Epithelial cell of esophagus (primary cell): ENCODE data around the gene ZGPAT.

ENCODE experiments used
- DNase-seq: peaks from one replicate; pipeline ENCODE4 v3.0.0; 2010; ENCODE audit warnings: low read depth
- H3K4me3 ChIP-seq: 2 replicates; pipeline ENCODE4 v1.5.1; 2011; ENCODE audit warnings: mild to moderate bottlenecking, low read length, control low read depth
- CTCF ChIP-seq: IDR thresholded peaks from 2 replicates; pipeline ENCODE4 v1.5.1; 2011; ENCODE audit warnings: low read depth, mild to moderate bottlenecking, low read length, control low read depth, inconsistent platforms; ENCODE audit not compliant: insufficient read depth; ENCODE audit errors: missing control alignments

The ZGPAT gene

DNA sequence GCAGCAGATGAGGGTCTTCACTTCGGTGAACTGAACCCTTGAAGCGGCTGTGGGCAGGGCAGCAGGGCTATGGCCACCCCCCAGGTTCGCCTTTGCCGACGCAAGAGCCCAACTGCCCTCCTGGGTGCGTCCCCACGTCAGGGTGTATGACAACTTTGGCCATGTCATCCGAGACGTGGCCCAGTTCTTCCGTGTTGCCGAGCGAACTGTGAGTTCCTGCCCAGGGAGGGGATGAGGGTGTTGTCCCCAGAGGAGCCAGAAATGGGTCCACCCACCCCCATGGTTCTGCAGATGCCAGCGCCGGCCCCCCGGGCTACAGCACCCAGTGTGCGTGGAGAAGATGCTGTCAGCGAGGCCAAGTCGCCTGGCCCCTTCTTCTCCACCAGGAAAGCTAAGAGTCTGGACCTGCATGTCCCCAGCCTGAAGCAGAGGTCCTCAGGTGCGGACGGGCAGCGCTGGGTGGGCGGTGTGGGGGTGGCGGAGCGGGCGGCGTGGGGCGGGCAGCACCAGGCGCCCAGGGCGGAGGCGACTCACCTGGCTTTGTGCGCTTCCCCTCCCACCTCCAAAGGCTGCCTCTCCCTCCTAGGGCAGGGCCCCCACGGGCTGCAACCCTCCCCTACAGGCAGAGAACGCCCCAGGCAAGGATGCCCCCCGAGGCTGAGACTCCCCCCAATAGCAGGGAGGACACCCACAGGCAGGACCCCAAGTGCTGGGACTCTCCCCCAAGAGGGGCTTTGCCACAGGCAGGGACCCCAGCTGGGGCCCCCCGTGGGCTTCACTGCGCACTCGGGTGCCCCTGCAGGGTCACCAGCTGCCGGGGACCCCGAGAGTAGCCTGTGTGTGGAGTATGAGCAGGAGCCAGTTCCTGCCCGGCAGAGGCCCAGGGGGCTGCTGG lies 17.6 kb upstream of the ZGPAT start:
- DNase-seq, result no peak
- TF ChIP-seq CTCF, result no peak
- H3K4me3 ChIP-seq, result no peak overlapping the region

DNA sequence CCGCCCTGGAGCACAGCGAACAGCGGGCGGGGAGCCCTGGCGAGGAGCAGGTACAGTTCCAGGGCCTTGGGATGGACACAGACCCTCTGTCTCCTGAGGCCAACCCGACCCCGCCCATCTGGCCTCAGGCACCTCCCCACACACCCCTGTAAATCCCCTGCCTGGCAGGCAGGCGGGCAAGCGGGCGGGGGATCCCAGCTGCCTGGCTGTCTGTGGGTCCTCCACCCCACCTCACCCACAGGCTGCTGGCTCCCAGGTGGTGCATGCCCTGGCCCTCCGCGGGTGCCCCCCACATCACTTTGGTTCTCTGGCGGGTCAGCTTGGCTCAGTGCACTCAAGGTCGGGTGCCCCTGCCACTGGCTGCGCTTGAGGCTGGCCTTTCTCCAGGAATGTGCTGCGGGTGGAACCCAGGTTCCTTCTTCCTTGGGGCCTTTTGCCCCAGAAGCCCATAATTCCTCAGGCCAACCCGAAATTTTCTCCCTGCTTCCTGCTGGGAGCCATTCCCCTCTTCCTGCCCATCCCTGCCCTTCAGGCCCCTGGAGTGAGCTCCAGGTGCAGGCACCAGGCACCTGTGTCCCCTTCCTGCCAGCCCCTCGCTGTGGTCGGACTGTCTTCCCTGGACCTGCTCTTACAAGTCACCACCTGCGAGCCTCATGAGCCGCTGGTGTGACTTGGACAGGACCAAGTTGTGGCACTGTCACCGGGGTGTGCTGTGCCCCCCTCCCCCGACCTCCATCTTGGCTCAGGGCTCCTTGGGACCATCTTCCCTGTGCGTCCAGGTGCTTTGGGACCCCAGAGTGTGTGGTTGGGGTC lies 16.7 kb upstream of the ZGPAT start:
- no peak overlapping the region for H3K4me3 ChIP-seq
- TF ChIP-seq CTCF, result no peak
- DNase-seq, result no peak

- TF ChIP-seq CTCF, result no peak
- no peak overlapping the region for H3K4me3 ChIP-seq
- DNase-seq, result no peak
Measured at GRCh38 chr20:63691711-63692435, 16.0 kb upstream of the ZGPAT start.

GRCh38 chr20:63692436-63693082 lies 15.3 kb upstream of the ZGPAT start:
- DNase-seq, result no peak
- no peak overlapping the region for H3K4me3 ChIP-seq
- no peak for TF ChIP-seq CTCF

- no peak for TF ChIP-seq CTCF
- no peak overlapping the region for H3K4me3 ChIP-seq
- DNase-seq, result no peak
Measured at GRCh38 chr20:63693083-63693732, 14.6 kb upstream of the ZGPAT start.

DNA sequence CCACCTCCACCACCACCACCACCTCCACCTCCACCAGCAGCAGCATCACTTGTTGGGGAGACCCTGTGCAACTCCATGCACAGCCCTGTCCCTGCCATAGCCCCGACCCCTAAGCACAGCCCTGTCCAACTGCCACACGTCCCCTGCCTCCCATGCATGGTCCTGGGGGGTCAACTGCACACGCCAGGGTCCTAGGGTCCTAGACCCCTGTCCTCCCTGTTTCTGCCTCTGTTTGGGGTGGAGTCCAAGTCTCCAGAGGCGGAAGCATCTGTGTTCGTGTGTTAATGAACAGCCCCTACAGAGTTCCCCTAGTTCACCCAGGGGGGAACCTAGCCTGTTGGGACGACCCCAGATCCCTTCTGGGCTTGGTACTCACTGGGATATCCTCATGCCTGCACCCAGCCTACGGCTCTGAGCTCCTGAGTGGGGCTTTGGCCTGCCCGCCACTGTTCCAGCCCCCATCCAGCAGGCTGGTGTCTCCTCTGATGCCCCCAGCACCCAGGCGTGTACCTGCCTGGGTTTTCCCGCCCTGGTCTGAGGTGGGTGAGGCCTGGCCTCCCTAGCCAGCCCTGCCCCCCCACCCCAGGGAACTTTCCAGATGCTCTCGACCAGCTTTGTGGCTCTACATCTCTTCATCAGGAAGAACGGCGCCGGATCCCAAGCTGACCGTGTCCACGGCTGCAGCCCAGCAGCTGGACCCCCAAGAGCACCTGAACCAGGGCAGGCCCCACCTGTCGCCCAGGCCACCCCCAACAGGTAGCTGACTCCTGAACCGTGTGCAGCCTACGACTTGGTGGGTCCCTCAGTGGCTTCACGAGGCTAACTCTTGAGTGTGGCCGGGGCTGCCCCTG lies 13.9 kb upstream of the ZGPAT start:
- no peak for TF ChIP-seq CTCF
- no peak for DNase-seq
- H3K4me3 ChIP-seq, result no peak overlapping the region
